Measurements from ENCODE around the gene RB1.

GRCh38 chr13:48492096-48492440, 188.5 kb downstream of the RB1 start:
- TF ChIP-seq REST (IDR thresholded peaks at IDR 0.05) = no peak
- no peak for TF ChIP-seq POLR2A (IDR thresholded peaks at IDR 0.05; ENCODE audit: low read length)
- no peak for TF ChIP-seq CTCF (IDR thresholded peaks at IDR 0.05)
- TF ChIP-seq BCL3 (IDR thresholded peaks at IDR 0.05) = no peak
- TF ChIP-seq MAZ (IDR thresholded peaks at IDR 0.05; ENCODE audit: borderline replicate concordance, low read depth, low read length) = no peak
- TF ChIP-seq MYC (IDR thresholded peaks at IDR 0.05; ENCODE audit: borderline replicate concordance, low read length) = no peak

Measured in A549 (cell line).